ENCODE measurements around the gene RRP8.

Gene RRP8

DNA sequence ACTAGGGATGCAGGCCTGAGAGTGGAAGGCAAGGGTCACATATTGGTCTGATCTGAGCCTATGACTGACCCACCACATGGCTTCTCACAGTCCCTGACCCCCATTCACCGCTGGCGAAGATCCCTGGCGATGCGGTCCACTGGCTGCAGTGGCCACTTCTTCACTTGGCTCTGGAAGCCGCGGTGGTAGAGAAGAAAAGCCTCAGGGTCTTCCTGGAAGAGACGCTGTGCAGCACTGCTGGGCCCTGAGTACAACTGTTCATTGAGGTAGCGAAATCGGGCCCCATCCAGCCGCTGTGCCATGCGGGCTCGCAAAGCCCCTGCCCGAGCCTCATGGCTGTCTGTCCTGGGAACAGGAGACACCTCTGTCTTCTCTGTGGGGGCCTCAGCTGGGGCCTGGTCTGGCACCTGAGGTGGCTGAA, 2.4 kb downstream of the RRP8 start:
- no peak for FAIRE-seq
- no peak for DNase-seq (ENCODE audit: low spot score)

- DNase-seq (ENCODE audit: low spot score) (no peak), FAIRE-seq (no peak)
Measured at GRCh38 chr11:6599881-6600390, 3.5 kb downstream of the RRP8 start.

- no peak for FAIRE-seq
Measured at GRCh38 chr11:6599449-6599848, 4.0 kb downstream of the RRP8 start.

DNA sequence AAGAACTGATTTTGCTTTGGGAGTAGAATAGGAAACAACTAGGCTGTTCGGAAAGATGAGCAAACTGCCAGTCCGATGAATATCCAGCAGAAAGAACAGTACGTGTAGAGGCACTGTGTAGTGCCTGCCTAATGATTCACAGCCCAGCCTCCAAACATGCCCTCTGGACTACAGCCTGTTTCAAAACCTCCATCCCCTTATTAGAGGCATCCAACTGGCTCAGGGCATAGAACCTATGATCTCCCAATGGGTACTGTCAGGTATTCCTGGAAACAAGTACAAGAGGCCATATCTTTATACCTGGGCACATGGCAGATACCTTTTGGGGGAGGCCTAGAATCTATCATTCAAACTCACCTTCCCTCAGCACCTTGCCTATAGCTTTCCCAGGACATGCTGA, 4.9 kb downstream of the RRP8 start:
- DNase-seq (ENCODE audit: low spot score) = no peak

More at GRCh38 chr11:6599449-6599848, 4.0 kb downstream of the RRP8 start:
- DNase-seq (ENCODE audit: low spot score) = no peak

GRCh38 chr11:6596239-6596877, 7.1 kb downstream of the RRP8 start:
- FAIRE-seq (no peak), DNase-seq (ENCODE audit: low spot score) (no peak)

More for the DNA sequence above, 4.9 kb downstream of the RRP8 start:
- FAIRE-seq = no peak

DNA sequence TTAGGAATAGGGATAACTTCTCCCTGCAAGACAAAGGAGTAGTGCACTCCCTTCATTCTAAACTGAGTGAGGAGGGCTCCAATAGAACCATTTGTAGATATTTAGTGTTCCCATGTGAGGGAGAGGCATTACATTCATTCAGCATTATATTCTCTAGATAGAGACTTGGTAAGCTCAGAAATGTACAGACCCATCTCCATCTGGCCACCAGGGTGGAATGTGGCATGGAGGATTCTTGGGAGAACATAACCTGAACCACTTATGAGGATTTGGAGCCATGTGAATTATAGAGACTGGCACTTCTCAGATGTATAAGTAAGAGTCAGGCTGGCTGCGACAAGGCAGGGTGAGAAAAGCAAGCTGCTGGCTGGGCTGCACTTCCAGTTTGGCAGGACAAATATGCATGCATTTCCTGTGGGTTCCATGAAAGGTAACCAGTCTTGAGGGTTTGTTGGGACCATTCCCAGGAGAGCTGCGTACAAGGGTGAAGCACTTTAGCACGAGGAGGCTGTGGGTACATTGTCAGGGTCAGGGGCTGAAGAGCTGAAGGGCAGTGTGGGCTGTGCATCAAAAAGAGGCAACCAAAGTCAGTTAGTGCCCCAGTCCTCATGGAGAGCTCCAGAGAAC, 9.2 kb downstream of the RRP8 start:
- FAIRE-seq = no peak
- no peak for DNase-seq (ENCODE audit: low spot score)

- DNase-seq (ENCODE audit: low spot score) (no peak), FAIRE-seq (no peak)
Measured at GRCh38 chr11:6588018-6588417, 15.4 kb downstream of the RRP8 start.

DNA sequence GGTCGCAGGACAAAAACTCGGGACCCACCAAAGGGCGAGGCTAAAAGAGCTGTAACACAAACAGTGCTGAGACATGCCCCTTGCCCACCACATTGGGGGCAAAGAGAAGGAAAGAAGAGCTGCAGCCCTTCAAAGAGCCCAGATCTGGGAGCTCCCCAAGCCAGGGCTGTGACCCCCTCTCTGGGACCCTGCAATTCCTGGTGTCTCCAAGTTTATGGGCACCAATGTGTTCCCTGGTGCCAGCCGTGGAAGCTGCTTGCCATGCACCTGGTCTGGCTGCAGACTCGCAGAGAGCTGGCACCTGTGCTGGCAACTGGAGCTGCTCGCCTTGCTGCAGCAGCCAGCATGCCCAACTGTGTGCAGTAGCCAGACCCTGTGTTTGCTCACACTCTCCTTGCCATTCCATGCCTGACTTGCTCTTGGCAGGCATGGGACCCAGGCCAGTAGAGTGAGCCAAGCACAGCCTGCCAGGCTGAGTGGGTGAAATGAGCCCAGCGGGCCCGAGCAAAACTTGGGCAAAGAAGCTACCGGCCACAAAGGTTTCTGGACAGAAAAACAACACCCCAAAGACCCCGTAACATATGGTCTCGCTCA, 16.0 kb downstream of the RRP8 start:
- no peak for DNase-seq (ENCODE audit: low spot score)
- FAIRE-seq = no peak

- FAIRE-seq (no peak), DNase-seq (ENCODE audit: low spot score) (no peak)
Measured at GRCh38 chr11:6586434-6587359, 16.7 kb downstream of the RRP8 start.

GRCh38 chr11:6584528-6584927, 18.9 kb downstream of the RRP8 start:
- no peak for FAIRE-seq
- DNase-seq (ENCODE audit: low spot score) = no peak

DNA sequence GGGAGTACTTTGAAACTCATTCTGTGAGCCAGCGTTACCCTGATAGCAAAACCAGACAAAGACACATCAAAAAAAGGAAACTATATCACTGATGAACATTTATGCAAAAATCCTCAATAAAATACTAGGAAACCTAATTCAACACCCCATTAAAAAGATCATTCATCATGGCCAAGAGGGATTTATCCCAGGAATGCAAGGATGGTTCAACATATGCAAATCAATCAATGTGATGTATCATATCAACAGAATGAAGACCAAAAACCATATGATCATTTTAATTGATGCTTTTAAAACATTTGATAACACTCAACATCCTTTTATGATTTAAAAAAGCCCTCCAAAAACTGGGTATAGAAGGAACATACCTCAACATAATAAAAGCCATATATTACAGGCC, 19.8 kb downstream of the RRP8 start:
- DNase-seq (ENCODE audit: low spot score) = no peak
- no peak for FAIRE-seq

DNA sequence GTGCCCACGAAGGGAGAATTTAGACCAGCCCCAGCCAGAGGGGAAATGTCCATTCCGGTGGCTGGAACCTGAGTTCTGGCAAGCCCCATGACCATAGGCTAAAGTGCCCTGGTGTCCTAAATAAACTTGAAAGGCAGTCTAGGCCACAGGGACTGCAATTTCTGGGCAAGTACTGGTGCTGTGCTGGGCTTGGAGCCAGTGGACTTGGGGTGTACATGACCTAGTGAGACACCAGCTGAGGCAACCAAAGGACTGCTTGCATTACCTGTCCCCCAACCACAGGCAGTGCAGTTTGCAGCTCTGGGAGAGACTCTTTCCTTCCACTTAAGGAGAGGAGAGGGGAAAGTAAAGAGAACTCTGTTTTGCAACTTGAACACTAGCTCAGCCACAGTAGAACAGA, 23.7 kb downstream of the RRP8 start:
- DNase-seq (ENCODE audit: low spot score) (no peak), FAIRE-seq (no peak)

- DNase-seq (ENCODE audit: low spot score) = no peak
- no peak for FAIRE-seq
Measured at GRCh38 chr11:6578134-6578533, 25.3 kb downstream of the RRP8 start.

DNA sequence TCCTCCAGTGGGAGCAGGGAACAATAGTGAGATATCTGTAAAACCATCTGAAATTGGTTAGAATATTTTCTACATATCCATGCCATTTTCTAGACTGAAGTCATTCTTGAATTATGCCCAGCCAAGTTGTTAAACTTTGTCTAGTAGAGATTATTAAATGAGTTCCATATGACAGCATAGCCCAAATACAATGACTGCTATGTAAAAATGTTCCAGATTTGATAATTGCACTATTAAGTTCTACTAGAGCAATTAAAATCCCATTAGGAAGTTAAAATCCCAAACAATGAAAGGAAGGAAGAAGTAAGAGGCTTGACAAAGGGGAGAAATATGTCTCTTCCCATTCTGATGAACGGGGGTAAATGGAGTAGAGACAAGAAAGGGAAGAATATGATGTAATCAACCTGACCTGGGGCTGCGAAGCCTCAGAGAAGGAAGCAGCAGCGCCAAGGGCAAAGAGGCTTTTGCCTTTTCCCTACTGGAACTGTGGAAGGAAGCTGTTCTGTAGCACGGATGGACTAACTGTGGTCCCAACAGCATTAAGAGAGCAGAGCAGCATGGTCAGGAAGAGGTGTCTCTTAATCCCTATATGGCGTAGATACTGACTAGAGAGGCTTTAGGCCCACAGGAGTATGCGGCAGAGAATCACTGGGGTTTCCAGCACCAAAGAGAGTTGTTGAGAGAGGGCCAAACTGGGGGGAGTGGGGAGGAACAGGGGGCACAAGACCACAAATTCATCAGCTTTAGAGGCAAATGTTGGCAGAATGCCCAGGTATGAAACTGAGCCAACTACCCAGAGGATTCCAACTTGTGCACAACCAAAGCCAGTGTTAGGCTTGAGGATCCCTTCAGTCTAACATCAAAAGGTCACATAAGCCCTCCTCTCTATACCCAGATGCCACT, 26.7 kb downstream of the RRP8 start:
- DNase-seq (ENCODE audit: low spot score) (no peak), FAIRE-seq (no peak)

- no peak for DNase-seq (ENCODE audit: low spot score)
- no peak for FAIRE-seq
Measured at GRCh38 chr11:6574816-6575715, 28.4 kb downstream of the RRP8 start.

GRCh38 chr11:6572215-6572614, 31.2 kb downstream of the RRP8 start:
- FAIRE-seq (no peak), DNase-seq (ENCODE audit: low spot score) (no peak)

GRCh38 chr11:6571434-6572008, 31.9 kb downstream of the RRP8 start:
- DNase-seq (ENCODE audit: low spot score) (no peak), FAIRE-seq (no peak)

GRCh38 chr11:6570691-6571427, 32.6 kb downstream of the RRP8 start:
- no peak for FAIRE-seq
- DNase-seq (ENCODE audit: low spot score) = no peak

DNA sequence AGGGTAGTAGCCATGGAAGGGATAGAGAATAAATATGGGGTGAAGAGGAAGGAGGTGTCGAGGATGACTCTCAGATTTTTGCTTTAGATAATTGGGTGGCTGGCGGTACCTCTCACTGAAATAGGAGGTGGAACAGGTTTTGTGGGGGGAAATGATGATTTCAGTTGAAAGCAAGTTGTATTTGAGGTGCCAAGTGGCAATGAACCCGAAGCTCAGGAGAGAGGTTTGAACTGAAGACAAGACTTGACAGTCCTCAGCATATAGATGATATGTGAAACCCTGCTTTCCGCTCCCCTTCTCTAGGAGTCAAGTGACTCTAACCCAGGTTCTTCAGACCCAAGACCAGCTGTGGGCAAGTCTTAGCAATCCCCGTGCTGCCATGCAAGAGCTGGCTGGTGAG, 33.7 kb downstream of the RRP8 start:
- FAIRE-seq = no peak
- no peak for DNase-seq (ENCODE audit: low spot score)

All from RCC 7860 (cell line).